PFSK-1 (cell line): Measurements from ENCODE around the gene TBX18.

ENCODE experiments used
- FOXP2 ChIP-seq: optimal IDR thresholded peaks from 2 replicates; pipeline ENCODE3; 2011; ENCODE audit warnings: borderline replicate concordance, control low read depth, inconsistent platforms; ENCODE audit not compliant: insufficient read depth; ENCODE audit errors: extremely low read length, extremely low read depth
- POLR2AphosphoS5 ChIP-seq: IDR thresholded peaks from 2 replicates; pipeline ENCODE4 v1.6.1; 2012; ENCODE audit warnings: low read depth, mild to moderate bottlenecking, control low read depth, low read length, moderate library complexity
- REST ChIP-seq, 2 experiments: IDR thresholded peaks; 2 replicates each; pipeline versions ENCODE4 v1.6.1 to v1.8.0; 2011 to 2012; ENCODE audit warnings: low read depth in 2 of 2, low read length in 2 of 2, control low read depth in 1 of 2, inconsistent platforms in 1 of 2, mild to moderate bottlenecking in 1 of 2, moderate library complexity in 1 of 2; ENCODE audit not compliant: insufficient read depth in 1 of 2
- TAF1 ChIP-seq: IDR thresholded peaks from 2 replicates; pipeline ENCODE4 v1.6.1; 2012; ENCODE audit warnings: low read length, control low read depth, borderline replicate concordance; ENCODE audit not compliant: insufficient read depth

GRCh38 chr6:84651583-84651982 is 112.8 kb downstream of the TBX18 start:
- TF ChIP-seq FOXP2 = no peak
- TF ChIP-seq POLR2AphosphoS5 = no peak
- TF ChIP-seq REST (IDR thresholded peaks at IDR 0.05; ENCODE audit: insufficient read depth in 1 of 2, low read depth in 2 of 2, low read length in 2 of 2) = no peak
- no peak for TF ChIP-seq TAF1
